ENCODE measurements around the gene CLDN18.

DNA sequence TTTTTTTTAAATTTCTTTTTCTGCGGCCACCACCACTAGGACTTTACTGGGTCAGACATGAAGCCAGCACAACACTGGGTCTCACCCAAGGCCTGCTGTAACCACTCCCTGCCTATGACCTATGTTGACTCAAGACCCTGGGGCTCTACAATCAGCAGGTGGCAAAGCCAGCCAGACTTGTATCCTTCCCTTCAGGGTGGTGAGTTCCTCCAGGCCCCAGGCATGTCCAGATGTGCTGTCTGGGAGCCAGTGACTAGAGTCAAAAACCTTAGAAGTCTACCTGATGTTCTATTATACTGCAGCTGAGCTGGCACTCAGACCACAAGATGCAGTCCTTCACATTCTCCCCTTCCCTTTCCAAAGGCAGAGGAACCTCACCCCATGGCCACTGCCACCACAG lies 31.6 kb upstream of the CLDN18 start:
- no peak for TF ChIP-seq NFIC (IDR thresholded peaks at IDR 0.05)
- TF ChIP-seq, protein P1, sequence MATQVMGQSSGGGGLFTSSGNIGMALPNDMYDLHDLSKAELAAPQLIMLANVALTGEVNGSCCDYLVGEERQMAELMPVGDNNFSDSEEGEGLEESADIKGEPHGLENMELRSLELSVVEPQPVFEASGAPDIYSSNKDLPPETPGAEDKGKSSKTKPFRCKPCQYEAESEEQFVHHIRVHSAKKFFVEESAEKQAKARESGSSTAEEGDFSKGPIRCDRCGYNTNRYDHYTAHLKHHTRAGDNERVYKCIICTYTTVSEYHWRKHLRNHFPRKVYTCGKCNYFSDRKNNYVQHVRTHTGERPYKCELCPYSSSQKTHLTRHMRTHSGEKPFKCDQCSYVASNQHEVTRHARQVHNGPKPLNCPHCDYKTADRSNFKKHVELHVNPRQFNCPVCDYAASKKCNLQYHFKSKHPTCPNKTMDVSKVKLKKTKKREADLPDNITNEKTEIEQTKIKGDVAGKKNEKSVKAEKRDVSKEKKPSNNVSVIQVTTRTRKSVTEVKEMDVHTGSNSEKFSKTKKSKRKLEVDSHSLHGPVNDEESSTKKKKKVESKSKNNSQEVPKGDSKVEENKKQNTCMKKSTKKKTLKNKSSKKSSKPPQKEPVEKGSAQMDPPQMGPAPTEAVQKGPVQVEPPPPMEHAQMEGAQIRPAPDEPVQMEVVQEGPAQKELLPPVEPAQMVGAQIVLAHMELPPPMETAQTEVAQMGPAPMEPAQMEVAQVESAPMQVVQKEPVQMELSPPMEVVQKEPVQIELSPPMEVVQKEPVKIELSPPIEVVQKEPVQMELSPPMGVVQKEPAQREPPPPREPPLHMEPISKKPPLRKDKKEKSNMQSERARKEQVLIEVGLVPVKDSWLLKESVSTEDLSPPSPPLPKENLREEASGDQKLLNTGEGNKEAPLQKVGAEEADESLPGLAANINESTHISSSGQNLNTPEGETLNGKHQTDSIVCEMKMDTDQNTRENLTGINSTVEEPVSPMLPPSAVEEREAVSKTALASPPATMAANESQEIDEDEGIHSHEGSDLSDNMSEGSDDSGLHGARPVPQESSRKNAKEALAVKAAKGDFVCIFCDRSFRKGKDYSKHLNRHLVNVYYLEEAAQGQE (IDR thresholded peaks at IDR 0.05; ENCODE audit: low read depth) = no peak
- no peak for TF ChIP-seq TAF1 (IDR thresholded peaks at IDR 0.05; ENCODE audit: low read depth)
- no peak for TF ChIP-seq RAD21 (IDR thresholded peaks at IDR 0.05; ENCODE audit: low read depth)
- no peak for TF ChIP-seq YY1 (IDR thresholded peaks at IDR 0.05; ENCODE audit: low read depth)
- TF ChIP-seq, protein P2, sequence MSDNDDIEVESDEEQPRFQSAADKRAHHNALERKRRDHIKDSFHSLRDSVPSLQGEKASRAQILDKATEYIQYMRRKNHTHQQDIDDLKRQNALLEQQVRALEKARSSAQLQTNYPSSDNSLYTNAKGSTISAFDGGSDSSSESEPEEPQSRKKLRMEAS (IDR thresholded peaks at IDR 0.05) = no peak
- TF ChIP-seq EP300 (IDR thresholded peaks at IDR 0.05; ENCODE audit: borderline replicate concordance) = no peak
- no peak for TF ChIP-seq ZBTB7A (IDR thresholded peaks at IDR 0.05; ENCODE audit: low read depth)
- no peak for TF ChIP-seq TCF12 (IDR thresholded peaks at IDR 0.05; ENCODE audit: low read depth)
- no peak for TF ChIP-seq FOXM1 (IDR thresholded peaks at IDR 0.05; ENCODE audit: borderline replicate concordance, low read depth)
- no peak for TF ChIP-seq TEAD4 (IDR thresholded peaks at IDR 0.05)
- TF ChIP-seq CEBPB (IDR thresholded peaks at IDR 0.05) = no peak
- no peak for TF ChIP-seq EGR1 (IDR thresholded peaks at IDR 0.05)
